Stimulated activated CD4-positive, alpha-beta T cell treated with anti-CD3 and anti-CD28 coated beads, Interleukin-15, amount 100 ng/mL, for 24 hours (primary cell): Measurements from ENCODE around the gene TBCD.
"Not testable (repeated sequence)": the region's sequence is repeated elsewhere in the genome, so short reads cannot be mapped to it uniquely, and the experiment has no call there.

ENCODE experiments used
- DNase-seq: peaks from one replicate; pipeline ENCODE4 v3.0.0-alpha.2; 2020

The TBCD gene

GRCh38 chr17:82729479-82730260 lies 22.2 kb upstream of the TBCD start:
- DNase-seq = no peak

- no peak for DNase-seq
These were observed 19.6 kb upstream of the TBCD start for GRCh38 chr17:82732118-82732743.

GRCh38 chr17:82734987-82735866 lies 16.6 kb upstream of the TBCD start, which contains the start of gene FN3K:
FN3K (plus strand) TSS chr17:82735615; CDS start chr17:82735637, 22 bp downstream.
- DNase-seq = peak; percentile 53

- no peak for DNase-seq
These were observed 15.2 kb upstream of the TBCD start for GRCh38 chr17:82736511-82737185.

GRCh38 chr17:82737967-82738877 lies 13.6 kb upstream of the TBCD start:
- no peak for DNase-seq

- DNase-seq = no peak
These were observed 10.7 kb upstream of the TBCD start for GRCh38 chr17:82740906-82741759.

GRCh38 chr17:82743344-82744219 lies 8.3 kb upstream of the TBCD start:
- no peak for DNase-seq

GRCh38 chr17:82744736-82745135 lies 7.1 kb upstream of the TBCD start:
- DNase-seq = not testable (repeated sequence)

GRCh38 chr17:82745524-82745923 lies 6.3 kb upstream of the TBCD start:
- DNase-seq = no peak

- DNase-seq = no peak
These were observed 3.1 kb upstream of the TBCD start for GRCh38 chr17:82748756-82749155.

GRCh38 chr17:82750241-82750908 lies 1.5 kb upstream of the TBCD start:
- DNase-seq = no peak

GRCh38 chr17:82751171-82751570 lies 694 bp upstream of the TBCD start:
- no peak for DNase-seq

- DNase-seq = no peak
These were observed 721 bp downstream of the TBCD start for GRCh38 chr17:82752371-82753200.

- no peak for DNase-seq
These were observed 1.3 kb downstream of the TBCD start for GRCh38 chr17:82753201-82753464.

GRCh38 chr17:82754297-82755208 lies 2.7 kb downstream of the TBCD start:
- peak; percentile 15 for DNase-seq

GRCh38 chr17:82756166-82756565 lies 4.3 kb downstream of the TBCD start:
- DNase-seq = no peak

GRCh38 chr17:82765371-82765770 lies 13.5 kb downstream of the TBCD start:
- DNase-seq = no peak
